IMR-90 (cell line): ENCODE results near the gene URI1. TPM values are rescaled to one million over a fixed set of nuclear protein-coding genes. Genes with fewer than 3 reads are reported as not detected.

Source experiments
- ATAC-seq: fragments of 200-7000 bp; cut with Tn5 transposase; 2 replicates; pipeline ENCODE4 v1.9.1; 2020; ENCODE audit warnings: low read depth, mild to moderate bottlenecking, moderate library complexity
- BruUV-seq: library from RNA; stranded (reverse); fragments of 400-500 nt; replicated peaks from 2 replicates; lab custom pipeline; 2021; lab: Mats Ljungman, UMichigan
- CTCF ChIA-PET: fragments of 300-600 bp; formaldehyde crosslinking; extraction: SDS; loops from one replicate; lab custom pipeline; 2021; ENCODE audit warnings: antibody characterized with exemption; lab: Yijun Ruan, JAX
- POLR2A ChIA-PET: fragments of 300-600 bp; sonication (Branson Sonifier 250); formaldehyde crosslinking; loops from one replicate; lab custom pipeline; 2022; ENCODE audit warnings: antibody characterized with exemption; ENCODE audit not compliant: unreplicated experiment; lab: Charles Lee
- DNase-seq: peaks from one replicate; pipeline ENCODE4 v3.0.0; 2013
- H2AFZ ChIP-seq: replicated peaks from 2 replicates; pipeline ENCODE3; 2013; ENCODE audit warnings: low read length, mild to moderate bottlenecking; ENCODE audit not compliant: poor library complexity
- H2AK5ac ChIP-seq: 2 replicates; pipeline ENCODE4 v1.6.1; 2013; ENCODE audit warnings: low read depth, low read length, inconsistent platforms
- H2AK9ac ChIP-seq: replicated peaks from 2 replicates; pipeline ENCODE3; 2013; ENCODE audit warnings: mild to moderate bottlenecking, low read depth, low read length, moderate library complexity; ENCODE audit not compliant: poor library complexity
- H2BK120ac ChIP-seq: 2 replicates; pipeline ENCODE4 v1.6.1; 2013; ENCODE audit warnings: low read depth, low read length, inconsistent platforms
- H2BK15ac ChIP-seq: 3 replicates; pipeline ENCODE4 v1.6.1; 2013; ENCODE audit warnings: low read depth, low read length, inconsistent platforms
- H2BK20ac ChIP-seq: 2 replicates; pipeline ENCODE4 v1.6.1; 2013; ENCODE audit warnings: low read depth, mild to moderate bottlenecking, inconsistent platforms, low read length, moderate library complexity
- H2BK5ac ChIP-seq: 2 replicates; pipeline ENCODE4 v1.6.1; 2013; ENCODE audit warnings: mild to moderate bottlenecking, low read depth, low read length, inconsistent platforms; ENCODE audit not compliant: poor library complexity, severe bottlenecking
- H3K14ac ChIP-seq: replicated peaks from 2 replicates; pipeline ENCODE4 v1.6.1; 2013; ENCODE audit warnings: low read depth, low read length, inconsistent platforms
- H3K18ac ChIP-seq: 2 replicates; pipeline ENCODE4 v1.6.1; 2013; ENCODE audit warnings: low read depth, low read length, control low read depth
- H3K23ac ChIP-seq: 2 replicates; pipeline ENCODE4 v1.6.1; 2013; ENCODE audit warnings: low read depth, low read length, inconsistent platforms
- H3K27ac ChIP-seq: 2 replicates; pipeline ENCODE4 v1.5.1; 2013; ENCODE audit warnings: mild to moderate bottlenecking, control low read depth, low read length; ENCODE audit not compliant: insufficient read depth
- H3K27me3 ChIP-seq: 2 replicates; pipeline ENCODE4 v1.6.1; 2013; ENCODE audit warnings: low read length; ENCODE audit not compliant: control insufficient read depth, insufficient read depth
- H3K36me3 ChIP-seq: 2 replicates; pipeline ENCODE4 v1.6.1; 2013; ENCODE audit warnings: low read length, mixed read lengths; ENCODE audit not compliant: control insufficient read depth, insufficient read depth
- H3K4ac ChIP-seq: 2 replicates; pipeline ENCODE4 v1.6.1; 2013; ENCODE audit warnings: low read depth, low read length, inconsistent platforms
- H3K4me1 ChIP-seq: 2 replicates; pipeline ENCODE4 v1.6.1; 2013; ENCODE audit warnings: low read length, mixed read lengths; ENCODE audit not compliant: control insufficient read depth, insufficient read depth
- H3K4me2 ChIP-seq: 2 replicates; pipeline ENCODE4 v1.6.1; 2013; ENCODE audit warnings: low read depth, mild to moderate bottlenecking, control low read depth, low read length, moderate library complexity
- H3K4me3 ChIP-seq: 2 replicates; pipeline ENCODE4 v1.5.1; 2013; ENCODE audit warnings: low read depth, mild to moderate bottlenecking, control low read depth, low read length, moderate library complexity; ENCODE audit not compliant: insufficient read depth
- H3K56ac ChIP-seq: 2 replicates; pipeline ENCODE4 v1.6.1; 2013; ENCODE audit warnings: low read length, inconsistent platforms; ENCODE audit not compliant: insufficient read depth; ENCODE audit errors: extremely low read depth
- H3K79me1 ChIP-seq, 2 experiments: 2 replicates each; pipeline ENCODE4 v1.6.1; 2013; ENCODE audit warnings: low read length in 2 of 2, inconsistent platforms in 1 of 2, low read depth in 1 of 2
- H3K9ac ChIP-seq: 2 replicates; pipeline ENCODE4 v1.6.1; 2013; ENCODE audit warnings: low read depth, low read length, control low read depth
- H3K9me1 ChIP-seq: 2 replicates; pipeline ENCODE4 v1.6.1; 2013; ENCODE audit warnings: low read length, inconsistent platforms; ENCODE audit not compliant: insufficient read depth
- H3K9me3 ChIP-seq: 2 replicates; pipeline ENCODE4 v1.6.1; 2013; ENCODE audit warnings: low read length; ENCODE audit not compliant: control insufficient read depth, insufficient read depth
- H4K20me1 ChIP-seq: 2 replicates; pipeline ENCODE4 v1.6.1; 2013; ENCODE audit warnings: low read length, inconsistent platforms; ENCODE audit not compliant: insufficient read depth
- H4K5ac ChIP-seq: 2 replicates; pipeline ENCODE4 v1.6.1; 2013; ENCODE audit warnings: mild to moderate bottlenecking, low read depth, low read length, control low read depth
- H4K8ac ChIP-seq, 2 experiments: 2 replicates each; pipeline ENCODE4 v1.6.1; 2013; ENCODE audit warnings: low read depth in 2 of 2, low read length in 2 of 2, control low read depth in 1 of 2, inconsistent platforms in 1 of 2
- H4K91ac ChIP-seq: 2 replicates; pipeline ENCODE4 v1.6.1; 2013; ENCODE audit warnings: low read depth, low read length, inconsistent platforms; ENCODE audit not compliant: insufficient read depth
- BHLHE40 ChIP-seq: fragments of 150-350 bp; IDR thresholded peaks from 2 replicates; pipeline ENCODE4 v1.6.1; 2016; ENCODE audit warnings: mild to moderate bottlenecking, low read depth, low read length
- FOS ChIP-seq: fragments of 150-350 bp; IDR thresholded peaks from 2 replicates; pipeline ENCODE4 v1.6.1; 2016; ENCODE audit warnings: low read depth, low read length
- MAFK ChIP-seq: IDR thresholded peaks from 2 replicates; pipeline ENCODE4 v1.6.1; 2012; ENCODE audit warnings: low read depth, low read length, improper control_type of control experiment
- MAZ ChIP-seq: IDR thresholded peaks from 2 replicates; pipeline ENCODE4 v1.6.1; 2012; ENCODE audit warnings: low read depth, mild to moderate bottlenecking, low read length, improper control_type of control experiment, moderate library complexity, borderline replicate concordance
- MXI1 ChIP-seq: IDR thresholded peaks from 2 replicates; pipeline ENCODE4 v1.6.1; 2012; ENCODE audit warnings: low read depth, mild to moderate bottlenecking, low read length, moderate library complexity, borderline replicate concordance
- RAD21 ChIP-seq: IDR thresholded peaks from 2 replicates; pipeline ENCODE4 v1.6.1; 2012; ENCODE audit warnings: low read length, improper control_type of control experiment
- SMC3 ChIP-seq: fragments of 150-350 bp; IDR thresholded peaks from 2 replicates; pipeline ENCODE4 v1.6.1; 2016; ENCODE audit warnings: low read depth, mild to moderate bottlenecking, antibody characterized with exemption, low read length, moderate library complexity
- WGBS, 2 experiments: methylation state at CpG; one replicate each; pipeline versions ENCODE4 v1.1.5 to v1.1.7; 2013; ENCODE audit warnings: missing lambda C conversion rate in 2 of 2; ENCODE audit not compliant: insufficient read length in 1 of 2; ENCODE audit errors: extremely low coverage in 2 of 2; 5-methylcytosine and 5-hydroxymethylcytosine counted together
- dilution Hi-C: fragments of 300-500 bp; cut with HindIII; formaldehyde crosslinking; loops from one replicate; pipeline ENCODE4 v1.14.3; 2018; ENCODE audit warnings: low sequenced_read_pairs; ENCODE audit not compliant: unreplicated experiment
- in situ Hi-C: fragments of 300-500 bp; cut with MboI; formaldehyde crosslinking; loops from 3 replicates; pipeline ENCODE4 v1.14.3; 2019; ENCODE audit warnings: low sequenced_read_pairs, inconsistent platforms, mixed read lengths
- intact Hi-C: fragments of 100-400 bp; cut with micrococcal nuclease; formaldehyde crosslinking; loops from 2 replicates; pipeline ENCODE4 v1.10.0; 2022
- polyA plus RNA-seq, 3 experiments: library from polyadenylated mRNA; depleted of rRNA; stranded (reverse); fragments of >200 nt; gene quantifications; 2 replicates each; pipeline ENCODE4 v1.2.3, GENCODE V29; 2012; ENCODE audit warnings: low replicate concordance in 1 of 3
- total RNA-seq: library from RNA; depleted of rRNA; stranded (reverse); fragments of >200 nt; gene quantifications from 2 replicates; pipeline ENCODE4 v1.2.3, GENCODE V29; 2012

Gene URI1
- total and polyA plus RNA-seq, 2 of the 4 experiments (the other 2 are of a cell fraction), result 43.2 to 45.3 TPM

GRCh38 chr19:30064348-30064699 is 122.3 kb downstream of the URI1 start:
- Histone ChIP-seq H3K56ac (no peak overlapping the region), H3K4ac (no peak overlapping the region), H2BK15ac (no peak overlapping the region), H3K18ac (no peak overlapping the region), H3K9ac (no peak overlapping the region), H3K27ac (no peak overlapping the region), H3K4me3 (no peak overlapping the region), H2BK5ac (no peak overlapping the region), H3K4me1 (no peaks in the 10 kb centered on the region), H2AFZ (no peak overlapping the region), H3K79me1 (no peaks in the 10 kb centered on the region), H4K8ac (no peak overlapping the region), H2BK120ac (no peak overlapping the region), H4K5ac (no peak overlapping the region), H3K9me3 (no peaks in the 10 kb centered on the region), H4K20me1 (no peaks in the 10 kb centered on the region; the same call in 1 of the 2 replicates), H3K14ac (no peak overlapping the region), H3K23ac (no peak overlapping the region), H3K4me2 (no peak overlapping the region), H3K27me3 (no peaks in the 10 kb centered on the region), H2AK5ac (no peak overlapping the region), H3K36me3 (no peaks in the 10 kb centered on the region), H2AK9ac (no peak overlapping the region), H3K9me1 (no peaks in the 10 kb centered on the region), H2BK20ac (no peak overlapping the region), H4K91ac (no peak overlapping the region)
- dilution Hi-C loops, result no loop called here
- DNase-seq (no peak), ATAC-seq (no peak)
- no TSS peak for BruUV-seq
- WGBS, 2 experiments, result 60% methylated on average over 13 of the region's 19 CpGs; no CpG with 5 or more reads in 1 of the 2 experiments
- POLR2A ChIA-PET, result no interaction called here
- intact Hi-C loops, result no loop called here
- TF ChIP-seq BHLHE40 (no peak), MXI1 (no peak), FOS (no peak), MAFK (no peak), SMC3 (no peak), MAZ (no peak), RAD21 (no peak)
- in situ Hi-C loops, result no loop called here
- CTCF ChIA-PET, result no interaction called here
